Endothelial cell of umbilical vein (primary cell): Measurements from ENCODE around the gene MACROD2. TPM values are rescaled to one million over a fixed set of nuclear protein-coding genes. Genes with fewer than 3 reads are reported as not detected.

Experiments
- BruUV-seq: library from RNA; stranded (reverse); fragments of 400-500 nt; replicated peaks from 2 replicates; lab custom pipeline; 2021; lab: Mats Ljungman, UMichigan
- CTCF ChIA-PET: fragments of 300-600, 350-600 bp; sonication (Branson Sonifier 250); formaldehyde crosslinking; loops from one replicate; lab custom pipeline; 2021; ENCODE audit warnings: antibody characterized with exemption, inconsistent platforms; lab: Charles Lee
- POLR2A ChIA-PET: fragments of 300-600, 350-600 bp; sonication (Branson Sonifier 250); formaldehyde crosslinking; loops from one replicate; lab custom pipeline; 2021; ENCODE audit warnings: antibody characterized with exemption, inconsistent platforms; lab: Charles Lee
- DNase-seq: peaks from one replicate; pipeline ENCODE4 v3.0.0-alpha.2; 2011; ENCODE audit warnings: low read depth, low spot score
- FAIRE-seq: peaks from 2 replicates; lab custom pipeline; 2011; peaks lifted over from hg19 to GRCh38; lab: Jason Lieb, UNC
- H2AFZ ChIP-seq: 2 replicates; pipeline ENCODE4 v1.6.0; 2012; ENCODE audit warnings: low read depth, low read length, control low read depth, inconsistent platforms
- H3K27ac ChIP-seq: 2 replicates; pipeline ENCODE4 v1.5.1; 2011; ENCODE audit warnings: low read depth, mild to moderate bottlenecking, control low read depth, low read length, moderate library complexity; ENCODE audit not compliant: insufficient read depth
- H3K27me3 ChIP-seq, 2 experiments: 2 replicates each; pipeline versions ENCODE4 v1.6.0 to v1.6.1; 2011; ENCODE audit warnings: low read length in 2 of 2, mixed read lengths in 1 of 2; ENCODE audit not compliant: control insufficient read depth in 2 of 2, insufficient read depth in 2 of 2
- H3K36me3 ChIP-seq, 2 experiments: 2 replicates in 1 of 2; 3 replicates in 1 of 2; pipeline ENCODE4 v1.5.1; 2011; ENCODE audit warnings: low read length in 2 of 2, mild to moderate bottlenecking in 1 of 2, moderate library complexity in 1 of 2; ENCODE audit not compliant: control insufficient read depth in 2 of 2, insufficient read depth in 2 of 2; ENCODE audit errors: extremely low read depth in 1 of 2
- H3K4me1 ChIP-seq: 3 replicates; pipeline ENCODE4 v1.5.1; 2011; ENCODE audit warnings: mild to moderate bottlenecking, low read length; ENCODE audit not compliant: control insufficient read depth, insufficient read depth; ENCODE audit errors: extremely low read depth
- H3K4me2 ChIP-seq: 2 replicates; pipeline ENCODE4 v1.6.1; 2011; ENCODE audit warnings: low read length, control low read depth, mixed read lengths; ENCODE audit not compliant: insufficient read depth
- H3K4me3 ChIP-seq, 3 experiments: fragments of 200-600 bp in 1 of 3; sonication (generic), shearing (Covaris generic) in 1 of 3; replicated peaks in 1 of 3; 2 replicates each; pipeline ENCODE4 v1.5.1; 2011 to 2016; ENCODE audit warnings: control low read depth in 3 of 3, low read length in 3 of 3, mild to moderate bottlenecking in 2 of 3, inconsistent platforms in 1 of 3, low read depth in 1 of 3, moderate library complexity in 1 of 3; ENCODE audit not compliant: insufficient read depth in 1 of 3
- H3K79me2 ChIP-seq: 2 replicates; pipeline ENCODE4 v1.6.0; 2012; ENCODE audit warnings: low read length, inconsistent platforms; ENCODE audit not compliant: control insufficient read depth, insufficient read depth
- H3K9ac ChIP-seq: replicated peaks from 2 replicates; pipeline ENCODE3; 2011; ENCODE audit warnings: low read length, control low read depth; ENCODE audit not compliant: insufficient read depth; ENCODE audit errors: extremely low read depth
- H3K9me1 ChIP-seq: replicated peaks from 3 replicates; pipeline ENCODE4 v1.6.0; 2011; ENCODE audit warnings: mild to moderate bottlenecking, low read length; ENCODE audit not compliant: control insufficient read depth, insufficient read depth; ENCODE audit errors: extremely low read depth
- H3K9me3 ChIP-seq: replicated peaks from 2 replicates; pipeline ENCODE4 v1.5.1; 2012; ENCODE audit warnings: low read length, inconsistent platforms; ENCODE audit not compliant: control insufficient read depth, insufficient read depth
- H4K20me1 ChIP-seq: replicated peaks from 2 replicates; pipeline ENCODE3; 2011; ENCODE audit warnings: mild to moderate bottlenecking, low read length; ENCODE audit not compliant: control insufficient read depth, insufficient read depth; ENCODE audit errors: extremely low read depth
- CTCF ChIP-seq, 2 donors: IDR thresholded peaks; 1 replicate in 1 of 2; 2 replicates in 1 of 2; pipeline ENCODE4 v1.5.1; 2011; ENCODE audit warnings: low read length in 2 of 2, mild to moderate bottlenecking in 2 of 2, moderate library complexity in 2 of 2, control low read depth in 1 of 2, inconsistent platforms in 1 of 2, low read depth in 1 of 2; ENCODE audit not compliant: insufficient read depth in 1 of 2; ENCODE audit errors: extremely low read depth in 1 of 2
- EZH2 ChIP-seq: IDR thresholded peaks from 2 replicates; pipeline ENCODE4 v1.6.1; 2012; ENCODE audit warnings: borderline replicate concordance, low read depth, mild to moderate bottlenecking, moderate library complexity, low read length, inconsistent platforms; ENCODE audit not compliant: severe bottlenecking
- FOS ChIP-seq: IDR thresholded peaks from 2 replicates; pipeline ENCODE4 v1.6.1; 2011; ENCODE audit warnings: mild to moderate bottlenecking, low read length, moderate library complexity, borderline replicate concordance; ENCODE audit not compliant: insufficient read depth
- GATA2 ChIP-seq: IDR thresholded peaks from 2 replicates; pipeline ENCODE4 v1.7.0; 2011; ENCODE audit warnings: low read depth, mild to moderate bottlenecking, moderate library complexity, mixed read lengths, low read length; ENCODE audit not compliant: insufficient read length, insufficient read depth
- JUN ChIP-seq: IDR thresholded peaks from 2 replicates; pipeline ENCODE4 v1.6.1; 2011; ENCODE audit warnings: borderline replicate concordance, low read depth; ENCODE audit not compliant: insufficient read length, insufficient read depth
- MAX ChIP-seq: IDR thresholded peaks from 2 replicates; pipeline ENCODE4 v1.6.1; 2011; ENCODE audit not compliant: insufficient read depth, insufficient read length
- MYC ChIP-seq: IDR thresholded peaks from one replicate; pipeline ENCODE4 v1.6.1; 2011; ENCODE audit warnings: mild to moderate bottlenecking, low read depth, low read length
- POLR2A ChIP-seq: IDR thresholded peaks from 2 replicates; pipeline ENCODE4 v1.6.1; 2012; ENCODE audit warnings: low read depth, mild to moderate bottlenecking, control low read depth, low read length
- POLR2AphosphoS5 ChIP-seq: IDR thresholded peaks from 2 replicates; pipeline ENCODE4 v1.6.1; 2012; ENCODE audit warnings: low read depth, mild to moderate bottlenecking, control low read depth, low read length, moderate library complexity; ENCODE audit not compliant: insufficient read depth
- dilution Hi-C: fragments of 300-500 bp; cut with MboI; formaldehyde crosslinking; loops from one replicate; pipeline ENCODE4 v1.15.0; 2019; ENCODE audit warnings: low sequenced_read_pairs; ENCODE audit not compliant: extremely low pct_ligation_motif_present
- intact Hi-C: fragments of 100-400 bp; cut with micrococcal nuclease; formaldehyde crosslinking; loops from one replicate; pipeline ENCODE4 v1.10.0; 2022
- polyA plus RNA-seq, 4 experiments: library from polyadenylated mRNA; depleted of rRNA in 3 of 4; stranded (reverse) in 3 of 4; unstranded in 1 of 4; fragments of >200 nt; gene quantifications; 2 replicates each; pipeline versions ENCODE4 v1.2.1 to v1.2.3, GENCODE V29; 2011 to 2012; ENCODE audit warnings: missing spikeins in 1 of 4
- total RNA-seq: library from RNA; stranded (reverse); gene quantifications from 2 replicates; pipeline ENCODE4 v1.2.3, GENCODE V29; 2021

The MACROD2 gene
- total and polyA plus RNA-seq, 2 donors (not counting 3 experiments of a cell fraction or from before 2014, with no cell fraction given): 0.11 to 0.73 TPM

GRCh38 chr20:14706555-14706954 is 711.2 kb downstream of the MACROD2 start:
- H3K36me3 ChIP-seq: no peaks in the 10 kb centered on the region
- H3K9me1 ChIP-seq: no peaks in the 10 kb centered on the region
- dilution Hi-C loops: no loop called here
- no peaks in the 10 kb centered on the region for H3K79me2 ChIP-seq
- no peaks in the 10 kb centered on the region for H4K20me1 ChIP-seq
- H3K4me3 ChIP-seq: no peak overlapping the region
- H3K9ac ChIP-seq: no peak overlapping the region
- intact Hi-C loops: no loop called here
- FAIRE-seq: no peak
- H3K27me3 ChIP-seq: no peaks in the 10 kb centered on the region
- CTCF ChIA-PET: no interaction called here
- H3K9me3 ChIP-seq: no peaks in the 10 kb centered on the region
- TF ChIP-seq CTCF (IDR thresholded peaks at IDR 0.05; ENCODE audit: extremely low read depth in 1 of 2, insufficient read depth in 1 of 2, low read depth in 1 of 2, low read length in 2 of 2) (no peak), JUN (no peak), FOS (no peak), GATA2 (no peak), MYC (no peak), EZH2 (no peak), MAX (no peak), POLR2AphosphoS5 (no peak), POLR2A (no peak)
- no peak overlapping the region for H3K4me2 ChIP-seq
- H3K27ac ChIP-seq: no peak overlapping the region
- BruUV-seq: no TSS peak
- no peak for DNase-seq
- POLR2A ChIA-PET: no interaction called here
- no peaks in the 10 kb centered on the region for H3K4me1 ChIP-seq
- H2AFZ ChIP-seq: no peak overlapping the region
